Measurements from ENCODE around the gene INPP5A.

GRCh38 chr10:132628966-132629900, 91.6 kb downstream of the INPP5A start:
- TF ChIP-seq EZH2phosphoT487 (IDR thresholded peaks at IDR 0.05; ENCODE audit: borderline replicate concordance, low read length) = no peak
- TF ChIP-seq, protein P1, sequence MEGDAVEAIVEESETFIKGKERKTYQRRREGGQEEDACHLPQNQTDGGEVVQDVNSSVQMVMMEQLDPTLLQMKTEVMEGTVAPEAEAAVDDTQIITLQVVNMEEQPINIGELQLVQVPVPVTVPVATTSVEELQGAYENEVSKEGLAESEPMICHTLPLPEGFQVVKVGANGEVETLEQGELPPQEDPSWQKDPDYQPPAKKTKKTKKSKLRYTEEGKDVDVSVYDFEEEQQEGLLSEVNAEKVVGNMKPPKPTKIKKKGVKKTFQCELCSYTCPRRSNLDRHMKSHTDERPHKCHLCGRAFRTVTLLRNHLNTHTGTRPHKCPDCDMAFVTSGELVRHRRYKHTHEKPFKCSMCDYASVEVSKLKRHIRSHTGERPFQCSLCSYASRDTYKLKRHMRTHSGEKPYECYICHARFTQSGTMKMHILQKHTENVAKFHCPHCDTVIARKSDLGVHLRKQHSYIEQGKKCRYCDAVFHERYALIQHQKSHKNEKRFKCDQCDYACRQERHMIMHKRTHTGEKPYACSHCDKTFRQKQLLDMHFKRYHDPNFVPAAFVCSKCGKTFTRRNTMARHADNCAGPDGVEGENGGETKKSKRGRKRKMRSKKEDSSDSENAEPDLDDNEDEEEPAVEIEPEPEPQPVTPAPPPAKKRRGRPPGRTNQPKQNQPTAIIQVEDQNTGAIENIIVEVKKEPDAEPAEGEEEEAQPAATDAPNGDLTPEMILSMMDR (conservative IDR thresholded peaks at IDR 0.05; ENCODE audit: low read depth, low read length) = no peak
- no peak for TF ChIP-seq EZH2 (IDR thresholded peaks at IDR 0.05; ENCODE audit: low read length, unreplicated experiment)

All from PC-3 (cell line).